HEK293 (cell line): ENCODE measurements around the gene GTF3C4.

Source experiments
- KLF16 ChIP-seq: fragments of 450-650 bp; formaldehyde crosslinking; IDR thresholded peaks from 2 replicates; pipeline ENCODE4 v1.5.1; 2017; ENCODE audit warnings: missing biosample characterization, missing genetic modification characterization
- KLF7 ChIP-seq: fragments of 450-650 bp; formaldehyde crosslinking; IDR thresholded peaks from 2 replicates; pipeline ENCODE4 v1.5.1; 2016; ENCODE audit warnings: missing biosample characterization, missing genetic modification characterization, borderline replicate concordance
- REST ChIP-seq: fragments of 450-650 bp; formaldehyde crosslinking; IDR thresholded peaks from 2 replicates; pipeline ENCODE4 v1.5.1; 2016; ENCODE audit warnings: missing biosample characterization, missing genetic modification characterization
- ZBTB7A ChIP-seq: fragments of 450-650 bp; formaldehyde crosslinking; IDR thresholded peaks from 2 replicates; pipeline ENCODE4 v1.5.1; 2016; ENCODE audit warnings: low read depth, missing biosample characterization, missing genetic modification characterization
- ZFP41 ChIP-seq: fragments of 450-650 bp; formaldehyde crosslinking; IDR thresholded peaks from 2 replicates; pipeline ENCODE4 v1.5.1; 2016; ENCODE audit warnings: missing biosample characterization, missing genetic modification characterization, borderline replicate concordance
- ZNF140 ChIP-seq: fragments of 450-650 bp; formaldehyde crosslinking; IDR thresholded peaks from 2 replicates; pipeline ENCODE4 v1.5.1; 2016; ENCODE audit warnings: missing biosample characterization, missing genetic modification characterization
- ZNF146 ChIP-seq: fragments of 450-650 bp; formaldehyde crosslinking; IDR thresholded peaks from 2 replicates; pipeline ENCODE4 v1.5.1; 2016; ENCODE audit warnings: missing biosample characterization, missing genetic modification characterization
- ZNF274 ChIP-seq, 2 experiments: fragments of 200-500 bp in 1 of 2; fragments of 450-650 bp in 1 of 2; sonication (Bioruptor generic) in 1 of 2; formaldehyde crosslinking in 1 of 2; IDR thresholded peaks; 2 replicates each; pipeline versions ENCODE4 v1.5.1 to v1.6.1; 2014 to 2016; ENCODE audit warnings: borderline replicate concordance in 1 of 2, inconsistent platforms in 1 of 2, low read length in 1 of 2, missing biosample characterization in 1 of 2, missing genetic modification characterization in 1 of 2
- ZNF362 ChIP-seq: fragments of 450-650 bp; formaldehyde crosslinking; IDR thresholded peaks from 2 replicates; pipeline ENCODE4 v1.5.1; 2016; ENCODE audit warnings: missing biosample characterization, missing genetic modification characterization
- ZNF416 ChIP-seq: fragments of 450-650 bp; formaldehyde crosslinking; IDR thresholded peaks from 2 replicates; pipeline ENCODE4 v1.5.1; 2016; ENCODE audit warnings: missing biosample characterization, missing genetic modification characterization
- ZNF501 ChIP-seq: fragments of 450-650 bp; formaldehyde crosslinking; IDR thresholded peaks from 2 replicates; pipeline ENCODE4 v1.5.1; 2016; ENCODE audit warnings: missing biosample characterization, missing genetic modification characterization
- ZNF600 ChIP-seq: fragments of 450-650 bp; formaldehyde crosslinking; IDR thresholded peaks from 2 replicates; pipeline ENCODE4 v1.5.1; 2016; ENCODE audit warnings: missing biosample characterization, missing genetic modification characterization
- ZNF747 ChIP-seq: fragments of 450-650 bp; formaldehyde crosslinking; IDR thresholded peaks from 2 replicates; pipeline ENCODE4 v1.5.1; 2016; ENCODE audit warnings: missing biosample characterization, missing genetic modification characterization
- TF ChIP-seq, protein P1 (sequence below): fragments of 450-650 bp; formaldehyde crosslinking; IDR thresholded peaks from 2 replicates; pipeline ENCODE4 v1.5.1; 2016; ENCODE audit warnings: missing biosample characterization, missing genetic modification characterization

DNA sequence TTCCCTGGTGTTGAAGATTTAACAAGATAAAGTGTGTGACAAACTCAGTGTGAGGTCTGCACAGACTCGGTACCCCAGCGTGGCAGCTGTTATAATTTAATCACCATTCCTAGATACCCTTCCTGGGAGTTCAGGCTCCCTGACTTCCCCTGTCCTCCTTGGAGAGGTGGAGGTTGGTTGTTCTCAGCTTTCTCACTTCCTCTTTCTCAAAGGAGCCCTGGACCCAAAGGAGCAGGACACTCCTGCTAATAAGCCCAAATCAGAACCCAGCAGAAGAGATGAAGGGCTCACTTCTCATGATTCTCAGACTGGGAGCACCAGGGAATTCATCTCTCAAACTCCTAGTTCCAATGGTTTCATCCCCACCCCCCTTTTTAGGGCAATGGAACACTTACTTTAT, 58.2 kb downstream of the GTF3C4 start:
- TF ChIP-seq KLF16 (no peak), ZBTB7A (tag by site-specific recombination) (no peak), ZFP41 (tag by site-specific recombination) (no peak), ZNF747 (no peak), REST (tag by site-specific recombination) (no peak), ZNF600 (tag by site-specific recombination) (no peak), ZNF362 (tag by site-specific recombination) (no peak), ZNF416 (no peak), ZNF501 (tag by site-specific recombination) (no peak), ZNF140 (no peak), KLF7 (no peak), ZNF274 (IDR thresholded peaks at IDR 0.05; ENCODE audit: low read length) (no peak), ZNF274 (tag by site-specific recombination; IDR thresholded peaks at IDR 0.05; ENCODE audit: borderline replicate concordance) (no peak), ZNF146 (tag by site-specific recombination) (no peak)
- TF ChIP-seq, protein P1, sequence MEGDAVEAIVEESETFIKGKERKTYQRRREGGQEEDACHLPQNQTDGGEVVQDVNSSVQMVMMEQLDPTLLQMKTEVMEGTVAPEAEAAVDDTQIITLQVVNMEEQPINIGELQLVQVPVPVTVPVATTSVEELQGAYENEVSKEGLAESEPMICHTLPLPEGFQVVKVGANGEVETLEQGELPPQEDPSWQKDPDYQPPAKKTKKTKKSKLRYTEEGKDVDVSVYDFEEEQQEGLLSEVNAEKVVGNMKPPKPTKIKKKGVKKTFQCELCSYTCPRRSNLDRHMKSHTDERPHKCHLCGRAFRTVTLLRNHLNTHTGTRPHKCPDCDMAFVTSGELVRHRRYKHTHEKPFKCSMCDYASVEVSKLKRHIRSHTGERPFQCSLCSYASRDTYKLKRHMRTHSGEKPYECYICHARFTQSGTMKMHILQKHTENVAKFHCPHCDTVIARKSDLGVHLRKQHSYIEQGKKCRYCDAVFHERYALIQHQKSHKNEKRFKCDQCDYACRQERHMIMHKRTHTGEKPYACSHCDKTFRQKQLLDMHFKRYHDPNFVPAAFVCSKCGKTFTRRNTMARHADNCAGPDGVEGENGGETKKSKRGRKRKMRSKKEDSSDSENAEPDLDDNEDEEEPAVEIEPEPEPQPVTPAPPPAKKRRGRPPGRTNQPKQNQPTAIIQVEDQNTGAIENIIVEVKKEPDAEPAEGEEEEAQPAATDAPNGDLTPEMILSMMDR (tag by site-specific recombination): no peak
